Mucosa of gallbladder (tissue), 1 donor: Measurements from ENCODE around the gene AKT1S1. TPM values are rescaled to one million over a fixed set of nuclear protein-coding genes. Genes with fewer than 3 reads are reported as not detected.

Source experiments
- DNase-seq: peaks from one replicate; pipeline ENCODE4 v3.0.0-alpha.2; 2020; ENCODE audit warnings: low spot score
- total RNA-seq: library from RNA; stranded (reverse); gene quantifications from one replicate; pipeline ENCODE4 v1.2.1, GENCODE V29; 2021
- donor health status: DM: no; HTN: no; CAD: no.

AKT1S1 gene
- total RNA-seq, 1 donor from 2014 or later, result 48.5 TPM

DNA sequence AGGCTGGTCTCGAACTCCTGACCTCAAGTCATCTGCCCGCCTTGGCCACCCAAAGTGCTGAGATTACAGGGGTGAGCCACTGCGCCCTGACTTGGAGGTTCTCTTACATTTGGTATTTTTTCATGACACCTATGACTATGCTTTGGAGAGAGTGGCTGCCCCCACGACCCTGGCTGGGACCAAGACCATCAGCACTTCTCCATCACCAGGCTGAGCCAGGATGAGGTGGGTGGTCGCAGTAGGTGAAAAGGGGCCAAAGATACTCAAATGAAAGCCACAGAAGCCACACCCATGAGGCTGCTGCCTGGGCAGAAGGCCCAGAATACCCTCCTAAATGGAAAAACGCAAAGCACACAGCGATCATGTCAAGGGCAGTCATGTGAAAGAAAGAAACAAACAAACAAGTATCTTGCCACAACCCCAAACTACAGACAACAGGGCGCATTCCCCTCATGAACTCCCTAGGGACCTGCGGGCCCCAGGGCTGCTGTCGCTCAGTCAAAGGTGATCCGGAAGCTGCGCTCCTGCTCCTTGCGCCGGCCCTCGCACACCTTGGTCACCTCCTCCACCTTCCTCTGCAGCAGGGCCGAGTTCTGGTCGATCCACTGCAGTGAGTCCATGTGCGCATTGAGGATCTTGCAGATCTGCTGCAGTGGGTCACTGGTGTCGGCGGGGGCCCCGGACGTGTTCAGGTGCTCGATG lies 30.7 kb upstream of the AKT1S1 start:
- DNase-seq, result no peak

DNA sequence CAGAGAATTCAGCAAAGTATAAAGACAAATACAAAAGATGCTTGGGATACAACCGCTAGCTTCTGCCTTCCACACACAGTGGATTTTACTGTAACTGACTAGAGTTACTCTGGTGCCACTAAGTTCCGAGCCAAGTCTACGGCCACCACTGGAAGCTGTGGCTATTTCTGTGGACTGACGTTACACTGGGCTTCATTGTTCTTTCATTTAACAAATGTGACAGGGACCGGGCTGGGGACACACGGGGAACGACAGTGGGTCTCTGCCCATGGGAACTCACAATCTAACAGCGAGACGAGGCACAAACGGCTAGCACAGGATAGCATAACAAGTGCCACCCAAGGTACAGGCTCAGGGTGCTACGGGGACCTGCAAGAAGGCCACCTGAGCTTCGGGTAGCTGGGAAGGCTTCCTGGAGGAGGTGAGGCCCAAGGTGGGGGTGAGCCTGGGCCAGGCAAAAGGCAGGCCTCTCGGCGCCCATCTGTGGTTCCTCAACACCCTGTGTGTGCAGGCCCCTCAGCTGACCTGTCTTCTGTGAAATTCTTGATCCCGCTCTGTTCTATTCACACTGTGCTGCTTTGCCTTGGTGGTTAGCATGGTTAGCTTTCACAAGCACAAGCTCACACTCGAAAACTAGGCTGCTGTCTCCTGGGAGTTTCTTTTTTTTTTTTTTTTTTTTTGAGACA lies 29.9 kb upstream of the AKT1S1 start:
- DNase-seq, result no peak

DNA sequence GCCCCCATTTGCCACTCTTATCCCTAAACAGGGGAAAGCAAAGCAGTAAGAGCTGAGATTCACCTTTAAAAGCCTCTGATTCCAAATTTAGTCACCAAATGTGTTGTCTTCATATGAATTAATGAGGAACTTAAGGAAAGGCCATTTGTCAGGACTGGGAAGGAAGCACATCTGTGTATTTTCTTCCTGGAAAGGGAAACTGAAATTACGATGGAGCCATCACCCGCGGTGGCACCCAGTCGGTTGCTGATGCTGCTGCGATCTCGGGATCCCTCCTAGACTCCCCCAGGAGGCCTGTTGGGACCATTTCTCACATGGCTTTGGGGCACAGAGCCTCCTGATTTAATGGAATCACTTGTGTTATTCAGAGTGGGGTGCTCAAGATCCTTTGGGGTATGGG lies 27.0 kb upstream of the AKT1S1 start:
- no peak for DNase-seq

DNA sequence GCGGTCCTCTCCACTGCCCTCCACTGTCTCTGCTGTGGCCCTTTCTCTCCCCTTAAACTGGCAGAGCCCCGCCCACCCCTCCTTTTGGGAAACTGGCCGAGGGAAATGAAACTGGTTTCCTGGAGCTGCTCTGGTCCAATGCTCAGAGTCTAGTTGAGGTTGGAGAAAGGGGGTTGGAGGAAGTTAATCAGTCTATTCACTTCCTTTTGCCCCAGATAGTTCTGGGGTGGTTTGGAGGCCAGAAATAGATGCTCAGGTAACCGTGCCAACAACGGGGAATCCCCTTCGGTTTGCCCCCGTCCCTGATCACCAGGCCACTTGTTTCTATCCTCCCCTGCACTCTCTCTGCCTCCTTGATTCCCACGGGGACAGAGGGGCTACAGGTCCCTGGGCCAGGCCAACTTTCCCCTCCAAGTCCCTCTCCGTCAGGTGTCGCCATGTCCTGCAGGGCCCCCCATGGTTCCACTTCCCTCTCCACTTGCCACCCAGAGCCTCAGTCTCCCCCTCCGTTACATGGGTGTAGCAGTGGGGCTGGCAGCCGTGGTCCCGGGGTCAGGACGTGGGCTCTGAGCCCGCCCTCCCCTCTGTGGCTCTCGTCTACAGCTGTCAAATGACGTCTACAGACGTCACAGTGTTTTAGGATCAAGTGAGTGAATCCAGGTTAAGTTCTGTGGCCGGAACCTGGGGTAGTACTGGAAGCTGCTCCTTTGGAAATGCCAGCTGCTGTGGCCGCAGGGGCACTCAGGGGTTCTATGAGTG lies 19.9 kb upstream of the AKT1S1 start, which contains the start of gene IL4I1:
IL4I1 (minus strand) TSS at position 25 of the 759 bp plus-strand sequence. CDS start 727 bp downstream, outside the sequence.
- DNase-seq, result no peak

DNA sequence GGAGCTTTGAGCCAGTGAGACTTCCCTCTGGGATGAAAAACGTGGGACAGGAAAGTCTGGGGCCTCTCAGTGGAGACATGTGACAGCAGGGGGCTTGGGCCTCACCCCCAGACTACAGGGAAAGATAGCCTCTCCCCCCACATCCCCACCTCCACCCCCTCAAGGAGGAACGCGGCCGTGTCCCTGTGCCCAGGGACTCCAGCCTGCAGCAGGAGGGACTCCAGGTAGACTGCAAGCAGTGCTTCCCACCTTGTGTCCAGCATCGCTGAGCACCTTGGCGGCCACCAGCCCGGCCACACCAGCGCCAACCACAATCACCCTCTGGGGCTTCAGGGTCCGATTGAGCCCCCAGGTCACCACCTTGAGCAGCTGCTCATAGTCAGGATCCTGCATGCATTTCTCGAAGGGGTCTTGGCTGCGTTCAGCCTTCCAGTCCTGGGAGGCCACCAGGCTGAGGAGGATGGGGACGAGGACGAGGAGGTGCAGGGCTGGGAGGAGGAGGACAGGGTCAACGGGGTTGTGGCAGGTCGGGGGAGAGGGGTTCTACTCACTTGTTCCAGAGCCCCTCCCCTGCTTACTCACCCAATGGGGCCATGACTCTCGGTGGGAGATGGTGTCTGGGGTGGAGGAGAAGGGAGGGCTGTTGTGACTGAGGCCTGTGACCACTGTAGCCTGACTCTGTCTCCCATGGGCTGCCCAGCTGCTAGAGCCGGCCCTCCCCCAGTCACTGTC lies 18.6 kb upstream of the AKT1S1 start:
- no peak for DNase-seq

DNA sequence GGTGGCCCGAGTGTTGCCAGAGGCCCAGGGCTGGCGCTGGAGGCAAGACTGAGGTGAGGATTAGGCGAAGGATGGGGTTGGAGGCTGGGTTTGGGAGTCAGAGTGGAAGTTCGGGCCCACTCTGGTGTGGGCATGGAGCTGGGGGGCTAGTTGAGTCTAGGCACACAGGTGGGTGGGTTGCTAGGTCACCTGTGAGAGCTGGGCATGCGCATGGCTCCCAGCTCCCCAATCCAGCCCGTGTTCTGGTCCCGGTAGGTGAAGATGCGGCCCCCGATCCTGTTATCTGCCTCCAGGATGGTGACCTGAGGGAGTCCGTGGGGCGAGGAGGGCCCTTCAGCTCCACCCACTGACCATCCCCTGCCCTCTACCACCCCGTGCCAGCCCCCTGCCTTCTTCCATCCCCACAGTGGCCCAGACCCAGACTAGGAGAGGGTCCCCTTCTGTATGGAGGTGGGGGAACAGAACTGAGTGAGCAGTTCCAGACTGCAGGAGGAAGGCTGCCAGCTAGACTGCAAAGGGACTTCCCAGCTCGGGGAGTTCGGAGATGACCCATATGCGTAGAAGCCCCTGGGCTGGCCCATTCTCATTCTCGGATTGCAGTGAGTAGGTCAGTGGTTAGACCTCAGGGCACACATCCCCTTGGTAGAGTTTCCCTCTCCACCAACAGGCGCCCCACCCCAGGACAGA lies 17.9 kb upstream of the AKT1S1 start:
- DNase-seq, result no peak

DNA sequence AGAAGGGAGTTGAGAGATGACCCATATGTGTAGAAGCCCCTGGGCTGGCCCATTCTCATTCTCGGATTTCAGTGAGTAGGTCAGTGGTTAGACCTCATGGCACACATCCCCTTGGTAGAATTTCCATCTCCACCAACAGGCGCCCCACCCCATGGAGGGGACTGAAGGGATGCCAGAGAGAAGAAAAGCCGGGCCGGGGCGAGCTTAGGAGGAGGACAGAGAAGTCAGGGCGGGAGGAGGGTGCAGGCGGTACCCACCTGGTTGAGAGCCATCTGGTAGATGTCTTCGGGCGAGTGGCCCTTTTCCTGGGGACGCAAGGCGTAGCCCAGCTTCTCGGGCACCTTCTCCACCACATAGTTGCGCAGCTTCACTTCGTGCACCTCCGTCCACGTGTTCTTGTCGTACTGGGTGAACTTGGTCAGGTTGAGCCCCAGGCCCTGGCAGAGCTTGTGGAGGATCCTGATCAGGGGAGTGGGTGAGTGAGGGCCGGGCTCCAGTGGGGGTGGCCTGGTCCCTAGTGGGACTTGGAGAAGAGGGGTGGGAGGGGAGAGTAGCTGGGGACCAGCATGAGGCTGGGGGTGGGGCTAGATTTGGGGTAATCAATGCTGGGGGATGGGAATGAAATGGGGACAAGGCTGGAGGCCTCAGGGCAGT lies 17.0 kb upstream of the AKT1S1 start:
- no peak for DNase-seq

DNA sequence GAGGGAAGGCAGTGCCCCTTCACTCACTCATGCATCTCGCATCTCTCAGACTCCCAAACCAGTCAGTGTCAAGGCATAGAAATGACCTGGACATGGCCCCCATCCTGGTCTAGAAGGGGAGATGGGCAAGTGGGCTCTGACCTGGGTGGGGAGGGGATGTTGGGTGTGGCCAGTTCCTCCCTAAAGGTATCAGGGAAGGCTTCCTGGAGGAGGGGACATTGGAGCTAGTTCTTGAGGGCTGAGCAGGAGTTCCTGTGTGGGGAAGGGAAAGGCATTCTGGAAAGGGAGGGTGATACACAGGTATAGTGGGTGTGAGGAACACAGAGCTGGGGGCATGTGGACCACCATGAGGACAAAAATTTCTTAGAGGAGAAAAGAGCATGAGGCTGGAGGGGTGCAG lies 15.6 kb upstream of the AKT1S1 start:
- no peak for DNase-seq

DNA sequence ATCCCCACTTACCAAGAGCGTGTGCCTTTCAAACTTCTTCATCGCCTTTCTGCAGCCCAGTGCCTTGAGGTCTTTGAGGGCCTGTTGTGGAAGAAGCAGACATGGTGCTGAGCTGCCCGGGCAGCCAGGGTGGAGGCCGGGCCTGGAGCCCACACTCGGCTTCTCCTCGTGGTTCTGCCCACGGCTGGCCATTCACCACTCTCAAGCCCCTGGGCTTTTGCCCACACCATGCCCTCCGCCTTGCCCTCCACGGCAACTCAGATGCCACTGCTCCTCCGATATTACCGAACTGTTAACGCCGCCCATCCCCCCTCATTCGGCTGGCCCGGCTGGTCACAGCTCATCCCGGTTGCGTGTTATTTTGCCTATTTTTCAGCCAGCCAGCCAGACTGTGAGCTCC lies 14.2 kb upstream of the AKT1S1 start:
- DNase-seq, result no peak

DNA sequence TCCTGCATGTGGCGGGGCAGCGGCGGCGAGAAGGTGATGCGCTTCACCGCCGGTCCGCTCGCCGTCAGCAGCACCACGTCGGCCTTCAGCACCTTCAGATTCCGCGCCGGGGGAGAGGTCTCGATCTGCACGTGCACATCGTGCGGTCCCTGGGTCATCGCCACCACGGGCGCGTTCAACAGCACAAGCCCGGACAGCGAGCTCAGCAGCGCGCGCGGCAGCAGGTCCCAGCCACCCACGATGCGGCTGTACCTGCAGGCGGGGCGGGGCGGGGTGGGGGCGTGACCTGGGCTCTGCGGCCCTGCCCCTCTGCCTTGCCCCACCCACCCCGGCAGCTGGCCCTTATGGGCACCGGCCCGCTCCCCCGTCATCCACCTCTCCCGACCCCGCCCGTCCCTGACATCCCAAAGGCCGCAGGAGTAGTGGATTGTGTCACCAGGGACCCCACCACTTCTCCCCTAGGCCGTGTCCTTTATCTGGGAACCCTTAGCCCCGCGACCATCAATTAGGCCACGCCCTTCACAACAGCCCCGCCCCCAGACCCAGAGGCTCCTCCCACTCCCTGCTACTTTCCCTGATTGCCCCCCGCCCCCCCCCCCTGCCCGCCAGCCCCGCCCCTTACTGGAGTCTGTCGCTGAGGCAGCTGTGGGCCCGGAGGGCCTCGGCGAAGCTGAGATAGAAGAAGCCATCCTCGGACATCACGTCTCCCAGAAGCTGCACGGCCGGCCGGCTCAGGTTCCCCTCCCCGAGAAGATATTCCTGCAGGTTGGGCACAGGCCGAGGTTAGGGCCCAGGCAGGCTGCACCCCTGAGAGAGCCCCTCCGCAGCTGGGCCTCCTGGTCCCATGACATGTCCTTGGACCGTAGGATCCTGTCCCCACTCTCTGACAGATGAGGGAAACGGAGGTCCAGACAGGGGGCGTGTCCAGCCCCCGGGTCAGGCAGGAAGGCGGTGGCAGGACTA lies 13.5 kb upstream of the AKT1S1 start:
- DNase-seq, result no peak

DNA sequence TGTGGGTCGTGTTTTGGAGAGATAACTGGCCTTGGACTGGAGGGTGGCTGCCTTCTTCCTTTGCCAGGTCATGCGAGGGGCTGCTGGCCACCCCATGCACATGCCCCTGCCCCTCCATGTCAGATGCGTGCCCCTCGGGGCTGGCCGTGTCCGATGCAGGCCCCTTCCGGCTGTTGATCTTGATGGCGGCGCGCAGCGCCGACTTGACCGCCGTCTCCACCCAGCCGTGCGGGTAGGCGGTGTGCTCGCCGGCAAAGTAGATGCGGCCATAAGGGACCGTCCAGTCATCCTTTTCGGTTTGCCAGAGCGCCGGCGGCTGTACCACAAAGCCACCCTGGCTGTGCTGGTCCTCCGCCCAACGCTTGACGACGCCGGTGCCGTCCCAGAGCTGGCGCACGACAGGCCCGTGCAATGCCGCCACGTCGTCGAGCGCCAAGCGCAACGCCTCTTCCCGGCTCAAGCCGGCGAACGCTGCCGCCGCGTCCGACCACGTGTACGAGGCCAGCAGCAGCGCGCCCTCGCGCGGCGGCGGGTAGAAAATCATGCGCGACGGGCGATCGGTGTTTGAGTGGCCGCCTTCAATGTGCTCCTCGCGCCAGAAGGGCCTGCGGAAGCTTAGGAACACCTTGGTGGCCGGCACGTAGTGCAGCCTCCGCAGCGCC lies 12.7 kb upstream of the AKT1S1 start:
- DNase-seq, result peak; percentile 75

DNA sequence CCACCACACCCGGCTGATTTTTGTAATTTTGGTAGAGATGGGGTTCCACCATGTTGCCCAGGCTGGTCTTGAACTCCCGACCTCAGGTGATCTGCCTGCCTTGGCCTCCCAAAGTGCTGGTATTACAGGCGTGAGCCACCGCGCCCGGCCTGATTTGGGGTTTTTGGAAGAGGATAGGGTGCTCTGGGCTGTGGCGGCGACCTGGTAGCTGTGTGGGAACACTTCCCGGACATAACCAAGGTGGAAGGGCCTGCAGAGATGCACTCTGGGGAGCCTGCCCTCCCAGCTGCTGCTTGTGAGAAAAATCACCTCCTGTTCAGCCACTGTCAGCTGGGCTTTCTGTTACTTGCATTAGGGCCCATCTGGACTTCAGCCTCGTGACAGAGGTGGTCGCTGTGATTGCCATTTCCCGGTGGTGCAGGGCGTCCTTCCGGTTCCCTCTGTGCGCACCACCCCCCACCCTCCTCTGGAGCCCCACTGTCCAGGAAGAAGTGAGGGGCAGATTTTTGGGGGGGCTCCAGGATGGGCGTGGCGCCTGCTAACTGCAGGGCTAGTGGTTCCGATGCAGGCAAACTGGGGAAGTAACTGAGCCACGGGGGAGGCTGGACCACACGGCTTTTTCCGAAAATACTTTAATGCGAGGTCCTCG lies 12.0 kb upstream of the AKT1S1 start:
- DNase-seq, result no peak

DNA sequence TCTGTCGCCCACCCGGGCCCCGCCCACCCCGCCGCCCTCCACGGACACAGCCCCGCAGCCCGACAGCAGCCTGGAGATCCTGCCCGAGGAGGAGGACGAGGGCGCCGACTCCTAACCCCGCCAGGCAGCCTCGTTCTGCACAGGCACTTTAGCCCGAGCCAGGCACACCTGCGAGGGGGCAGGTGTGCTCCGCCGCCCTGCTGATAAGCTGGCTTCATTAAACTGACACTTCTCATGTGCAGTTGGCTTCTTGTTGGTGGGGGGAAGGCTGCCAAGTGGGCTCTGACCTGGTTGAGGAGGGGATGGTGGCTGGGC lies 11.3 kb upstream of the AKT1S1 start:
- DNase-seq, result no peak

DNA sequence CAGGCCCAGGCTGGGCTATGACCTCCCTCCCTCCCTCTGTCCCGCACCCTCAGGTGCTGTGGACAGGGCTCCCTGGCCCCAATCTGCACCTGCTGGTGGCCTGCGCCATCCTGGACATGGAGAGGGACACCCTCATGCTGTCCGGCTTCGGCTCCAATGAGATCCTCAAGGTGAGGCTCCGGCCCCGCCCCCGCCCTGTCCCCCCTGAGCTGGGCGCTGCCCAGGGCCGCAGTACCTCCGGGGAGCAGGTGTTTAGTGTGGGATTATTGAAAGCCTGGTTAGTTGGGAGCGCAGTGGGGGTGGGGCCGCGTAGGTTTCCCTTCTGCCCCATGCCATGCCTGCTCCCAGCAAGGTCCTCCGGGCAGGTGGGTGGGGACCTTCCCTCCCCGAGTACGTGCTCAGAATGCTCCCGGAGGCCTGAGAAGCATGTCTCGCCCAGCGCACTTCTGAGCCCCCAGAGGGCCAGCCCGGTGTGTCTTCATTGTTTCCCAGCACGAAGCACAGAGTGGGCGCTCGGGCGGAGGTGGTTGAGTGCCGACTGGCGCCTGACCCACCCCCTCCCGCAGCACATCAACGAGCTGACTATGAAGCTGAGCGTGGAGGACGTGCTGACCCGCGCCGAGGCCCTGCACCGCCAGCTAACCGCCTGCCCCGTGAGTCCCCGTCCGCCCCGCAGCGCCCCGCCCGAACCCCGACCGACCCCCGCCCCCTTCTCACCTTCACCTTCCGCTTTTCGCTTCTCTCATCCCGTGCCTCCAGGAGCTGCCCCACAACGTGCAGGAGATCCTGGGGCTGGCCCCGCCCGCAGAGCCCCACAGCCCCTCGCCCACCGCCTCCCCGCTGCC lies 10.7 kb upstream of the AKT1S1 start:
- no peak for DNase-seq

DNA sequence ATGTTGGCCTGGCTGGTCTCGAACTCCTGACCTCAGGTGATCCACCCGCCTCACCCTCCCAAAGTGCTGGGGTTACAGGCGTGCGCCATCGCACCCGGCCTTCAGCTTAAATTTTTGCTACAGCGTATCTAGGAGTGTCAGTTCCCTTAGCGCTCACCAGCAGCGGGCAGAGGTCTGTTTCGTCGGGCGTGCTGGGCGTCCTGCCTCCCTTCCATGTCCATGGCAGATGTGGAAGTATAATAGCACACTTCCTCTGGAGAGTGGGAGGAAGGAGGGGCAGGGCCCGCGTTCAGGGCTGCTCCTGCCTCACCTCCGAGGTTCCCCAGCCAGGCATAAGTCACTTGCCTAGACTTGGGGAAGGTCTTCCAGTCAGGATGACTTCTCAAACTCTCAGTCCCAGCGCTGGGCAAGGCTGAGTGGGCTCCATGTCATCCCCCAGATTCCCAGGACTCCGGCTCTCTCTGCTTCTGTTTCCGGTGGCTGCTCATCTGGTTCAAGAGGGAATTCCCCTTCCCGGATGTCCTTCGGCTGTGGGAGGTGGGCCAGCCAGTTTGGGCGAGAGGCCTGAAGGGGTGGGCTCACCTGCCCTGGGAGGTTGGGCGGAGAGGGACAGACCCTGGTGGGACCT lies 10.0 kb upstream of the AKT1S1 start:
- DNase-seq, result no peak

DNA sequence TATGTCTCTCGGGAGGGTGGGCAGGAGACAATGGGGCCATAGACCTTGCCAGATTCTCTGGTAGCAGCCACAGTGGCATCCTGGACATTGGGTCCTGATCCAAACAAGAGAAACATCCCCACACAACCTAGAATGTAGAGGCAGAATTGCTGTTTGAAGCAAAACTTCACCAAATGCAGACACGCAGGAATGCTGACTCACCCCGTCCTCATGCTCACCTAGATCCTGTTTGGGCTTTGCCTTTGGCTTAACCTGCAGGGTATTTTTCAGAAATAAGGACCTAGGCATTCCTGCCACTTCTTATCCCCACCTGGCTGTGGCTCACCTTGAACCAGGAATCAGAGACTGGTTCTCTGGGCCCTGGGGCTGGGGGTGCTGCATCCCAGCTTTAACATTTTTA lies 7.6 kb upstream of the AKT1S1 start:
- DNase-seq, result no peak

DNA sequence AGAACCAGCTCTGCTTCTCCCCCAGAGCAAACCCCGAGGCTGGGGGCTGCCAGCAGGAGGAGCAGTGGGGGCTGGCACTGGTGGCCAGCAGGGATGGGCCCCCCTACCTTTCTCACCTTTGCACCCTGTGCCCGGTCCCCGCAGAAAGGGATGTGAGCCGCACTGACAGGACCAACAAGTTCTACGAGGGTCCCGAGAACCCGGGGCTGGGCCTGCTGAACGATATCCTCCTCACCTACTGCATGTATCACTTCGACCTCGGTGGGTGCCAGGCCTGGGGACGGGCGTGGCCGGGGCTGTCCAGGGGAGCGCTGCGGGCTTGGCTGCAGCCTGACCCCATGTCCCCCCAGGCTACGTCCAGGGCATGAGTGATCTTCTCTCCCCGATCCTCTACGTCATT lies 7.0 kb upstream of the AKT1S1 start:
- no peak for DNase-seq
